ENCODE results near the gene MNAT1. TPM values are rescaled to one million over a fixed set of nuclear protein-coding genes. Genes with fewer than 3 reads are reported as not detected.
"Not testable (repeated sequence)": the region's sequence is repeated elsewhere in the genome, so short reads cannot be mapped to it uniquely, and the experiment has no call there.

The MNAT1 gene
- total RNA-seq, 1 donor from 2014 or later = 40.4 TPM

GRCh38 chr14:60839657-60840056 is 105.1 kb downstream of the MNAT1 start:
- Mint-ChIP-seq H3K27me3 (ENCODE audit: low read depth) (no peaks in the 10 kb centered on the region), H3K36me3 (peaks cover 32% of the 10 kb centered on the region), H3K4me1 (no peaks in the 10 kb centered on the region), H3K27ac (no peak overlapping the region), H3K9me3 (peaks cover 11% of the 10 kb centered on the region), H3K4me3 (no peak overlapping the region)
- DNase-seq (ENCODE audit: low spot score in 2 of 2, unreplicated experiment in 2 of 2) = no peak
- TF ChIP-seq, protein P1, sequence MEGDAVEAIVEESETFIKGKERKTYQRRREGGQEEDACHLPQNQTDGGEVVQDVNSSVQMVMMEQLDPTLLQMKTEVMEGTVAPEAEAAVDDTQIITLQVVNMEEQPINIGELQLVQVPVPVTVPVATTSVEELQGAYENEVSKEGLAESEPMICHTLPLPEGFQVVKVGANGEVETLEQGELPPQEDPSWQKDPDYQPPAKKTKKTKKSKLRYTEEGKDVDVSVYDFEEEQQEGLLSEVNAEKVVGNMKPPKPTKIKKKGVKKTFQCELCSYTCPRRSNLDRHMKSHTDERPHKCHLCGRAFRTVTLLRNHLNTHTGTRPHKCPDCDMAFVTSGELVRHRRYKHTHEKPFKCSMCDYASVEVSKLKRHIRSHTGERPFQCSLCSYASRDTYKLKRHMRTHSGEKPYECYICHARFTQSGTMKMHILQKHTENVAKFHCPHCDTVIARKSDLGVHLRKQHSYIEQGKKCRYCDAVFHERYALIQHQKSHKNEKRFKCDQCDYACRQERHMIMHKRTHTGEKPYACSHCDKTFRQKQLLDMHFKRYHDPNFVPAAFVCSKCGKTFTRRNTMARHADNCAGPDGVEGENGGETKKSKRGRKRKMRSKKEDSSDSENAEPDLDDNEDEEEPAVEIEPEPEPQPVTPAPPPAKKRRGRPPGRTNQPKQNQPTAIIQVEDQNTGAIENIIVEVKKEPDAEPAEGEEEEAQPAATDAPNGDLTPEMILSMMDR (IDR thresholded peaks at IDR 0.05; ENCODE audit: unreplicated experiment) = no peak

- no peak for DNase-seq (ENCODE audit: low spot score in 2 of 2, unreplicated experiment in 2 of 2)
- TF ChIP-seq, protein P1 (IDR thresholded peaks at IDR 0.05; ENCODE audit: unreplicated experiment) = no peak
- Mint-ChIP-seq H3K4me1 (no peaks in the 10 kb centered on the region), H3K9me3 (peaks cover 7% of the 10 kb centered on the region), H3K36me3 (peaks cover 28% of the 10 kb centered on the region), H3K27ac (no peak overlapping the region), H3K27me3 (ENCODE audit: low read depth) (no peaks in the 10 kb centered on the region), H3K4me3 (no peak overlapping the region)
Measured at GRCh38 chr14:60840313-60840712, 105.8 kb downstream of the MNAT1 start.

GRCh38 chr14:60845523-60845922 is 111.0 kb downstream of the MNAT1 start:
- TF ChIP-seq, protein P1 (IDR thresholded peaks at IDR 0.05; ENCODE audit: unreplicated experiment) = no peak
- H3K9me3 Mint-ChIP-seq = peaks cover 29% of the 10 kb centered on the region
- H3K27me3 Mint-ChIP-seq (ENCODE audit: low read depth) = no peaks in the 10 kb centered on the region
- peaks cover 41% of the 10 kb centered on the region for H3K36me3 Mint-ChIP-seq
- no peak for DNase-seq (ENCODE audit: low spot score in 2 of 2, unreplicated experiment in 2 of 2)
- H3K4me1 Mint-ChIP-seq = peaks cover 1% of the 10 kb centered on the region
- H3K4me3 Mint-ChIP-seq = no peak overlapping the region
- no peak overlapping the region for H3K27ac Mint-ChIP-seq

DNA sequence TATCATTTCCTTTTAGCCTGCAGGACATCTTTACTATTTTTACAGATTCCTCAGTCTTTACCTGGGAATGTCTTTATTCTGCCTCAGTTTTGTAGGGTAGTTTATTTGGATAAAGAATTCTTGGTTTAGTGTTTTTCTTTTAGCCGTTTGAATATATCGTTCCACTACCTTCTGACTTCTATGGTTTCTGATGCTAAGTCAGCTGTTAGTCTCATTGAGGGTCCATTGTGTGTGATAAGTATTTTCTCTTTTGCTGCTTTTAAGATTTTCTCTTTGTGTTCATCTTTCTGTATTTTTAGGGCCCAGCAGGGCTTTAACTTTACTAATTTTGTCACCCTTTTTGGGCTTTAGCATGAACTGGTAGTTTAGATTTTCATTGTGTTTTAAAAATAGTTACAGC is 113.5 kb downstream of the MNAT1 start:
- H3K4me1 Mint-ChIP-seq = peaks cover 7% of the 10 kb centered on the region
- no peaks in the 10 kb centered on the region for H3K27me3 Mint-ChIP-seq (ENCODE audit: low read depth)
- no peak overlapping the region for H3K4me3 Mint-ChIP-seq
- no peak for DNase-seq (ENCODE audit: low spot score in 2 of 2, unreplicated experiment in 2 of 2)
- peaks cover 45% of the 10 kb centered on the region for H3K9me3 Mint-ChIP-seq
- peaks cover 62% of the 10 kb centered on the region for H3K36me3 Mint-ChIP-seq
- TF ChIP-seq, protein P1 (IDR thresholded peaks at IDR 0.05; ENCODE audit: unreplicated experiment) = no peak
- H3K27ac Mint-ChIP-seq = no peak overlapping the region

- DNase-seq (ENCODE audit: low spot score in 2 of 2, unreplicated experiment in 2 of 2); H3K4me3 Mint-ChIP-seq; H3K27ac Mint-ChIP-seq; H3K4me1 Mint-ChIP-seq; H3K27me3 Mint-ChIP-seq (ENCODE audit: low read depth): not testable (repeated sequence)
- Mint-ChIP-seq H3K9me3 (peaks cover 44% of the 10 kb centered on the region), H3K36me3 (peaks cover 72% of the 10 kb centered on the region)
Measured at GRCh38 chr14:60851692-60852091, 117.1 kb downstream of the MNAT1 start.

DNA sequence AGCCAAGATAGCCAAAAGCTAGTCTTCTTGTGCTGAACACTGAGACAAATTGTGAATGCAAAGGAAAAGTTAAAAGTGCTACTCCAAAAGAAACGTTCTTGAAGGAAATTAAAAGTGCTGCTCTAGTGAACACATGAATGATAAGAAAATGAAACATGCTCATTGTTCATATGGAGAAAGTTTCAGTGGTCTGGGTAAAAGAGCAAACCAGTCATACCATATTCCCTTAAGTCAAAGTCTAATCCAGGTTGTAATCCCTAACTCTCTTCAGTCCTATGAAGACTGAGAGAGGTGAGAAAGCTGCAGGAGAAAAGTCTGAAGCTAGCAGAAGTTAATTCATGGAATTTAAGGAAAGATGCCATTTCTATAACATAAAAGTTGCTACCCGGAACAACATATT is 121.5 kb downstream of the MNAT1 start:
- no peak overlapping the region for H3K27ac Mint-ChIP-seq
- no peak overlapping the region for H3K4me3 Mint-ChIP-seq
- no peak for DNase-seq (ENCODE audit: low spot score in 2 of 2, unreplicated experiment in 2 of 2)
- peaks cover 33% of the 10 kb centered on the region for H3K9me3 Mint-ChIP-seq
- H3K4me1 Mint-ChIP-seq = peaks cover 14% of the 10 kb centered on the region
- H3K27me3 Mint-ChIP-seq (ENCODE audit: low read depth) = no peaks in the 10 kb centered on the region
- TF ChIP-seq, protein P1 (IDR thresholded peaks at IDR 0.05; ENCODE audit: unreplicated experiment) = no peak
- H3K36me3 Mint-ChIP-seq = peaks cover 53% of the 10 kb centered on the region

Measured in mesothelial cell of epicardium (in vitro differentiated cells).